Measurements from ENCODE around the gene PDE3A. TPM values are rescaled to one million over a fixed set of nuclear protein-coding genes. Genes with fewer than 3 reads are reported as not detected.

The PDE3A gene
- total RNA-seq, 1 experiment from 2014 or later = 0.36 TPM

GRCh38 chr12:20364501-20364900 lies 3.8 kb upstream of the PDE3A start:
- TF ChIP-seq CTCF (IDR thresholded peaks at IDR 0.05; ENCODE audit: insufficient read depth in 1 of 2, low read depth in 1 of 2, low read length in 1 of 2, severe bottlenecking in 1 of 2, unreplicated experiment in 1 of 2) = no peak
- Mint-ChIP-seq H3K4me1 (ENCODE audit: low read depth, unreplicated experiment) (peaks cover 13% of the 10 kb centered on the region), H3K36me3 (ENCODE audit: insufficient read depth, unreplicated experiment) (no peaks in the 10 kb centered on the region), H3K9me3 (ENCODE audit: unreplicated experiment) (no peaks in the 10 kb centered on the region), H3K27ac (ENCODE audit: unreplicated experiment) (no peak overlapping the region), H3K27me3 (ENCODE audit: insufficient read depth, unreplicated experiment) (peaks cover 27% of the 10 kb centered on the region), H3K4me3 (ENCODE audit: unreplicated experiment) (no peak overlapping the region)
- Histone ChIP-seq H3K36me3 (ENCODE audit: control insufficient read depth, insufficient read depth, low read length) (no peaks in the 10 kb centered on the region), H3K4me1 (0 out of 2 replicates have a peak, but pooled peaks cover under 1% of the 10 kb centered on the region), H3K27me3 (replicated peaks; ENCODE audit: control insufficient read depth, insufficient read depth, low read length) (no peaks in the 10 kb centered on the region), H3K4me3 (ENCODE audit: low read depth, low read length) (no peak overlapping the region), H3K9me3 (no peaks in the 10 kb centered on the region)
- ChIA-PET POLR2A (no interaction called here), CTCF (no interaction called here)
- BruUV-seq (replicated peaks) = no TSS peak
- DNase-seq = no peak
- intact Hi-C loops (cut with micrococcal nuclease; ENCODE audit: unreplicated experiment) = no loop called here

DNA sequence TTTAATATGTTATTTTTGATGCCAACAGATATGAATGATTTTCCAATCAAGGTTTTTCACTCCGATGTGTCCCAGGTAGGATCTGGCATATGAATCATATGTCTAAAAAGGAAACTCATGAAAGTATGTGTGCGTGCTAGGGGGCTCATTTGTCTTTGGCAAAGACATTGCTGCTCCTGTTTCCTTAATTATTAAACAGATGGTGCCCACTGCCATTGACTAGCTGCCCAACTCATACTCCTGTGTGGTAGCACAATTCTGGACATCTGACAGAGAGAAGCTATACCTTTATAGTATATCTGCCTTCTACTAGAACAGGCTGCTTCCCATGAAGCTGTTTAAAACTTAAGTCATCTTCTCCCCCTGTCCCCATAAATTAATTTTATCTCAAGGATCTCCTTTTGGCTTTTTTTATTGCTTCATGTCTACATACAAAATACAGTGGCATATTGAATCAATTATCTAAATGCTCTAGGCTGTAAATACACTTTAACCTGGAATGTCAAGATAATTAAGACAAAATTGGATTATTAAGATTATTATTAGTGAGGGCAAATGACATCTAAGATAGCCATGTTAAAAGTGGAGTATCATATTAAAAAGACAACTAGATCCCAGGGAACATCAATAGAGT lies 1.4 kb upstream of the PDE3A start:
- H3K4me1 Mint-ChIP-seq (ENCODE audit: low read depth, unreplicated experiment) = peaks cover 13% of the 10 kb centered on the region
- no peaks in the 10 kb centered on the region for H3K9me3 Mint-ChIP-seq (ENCODE audit: unreplicated experiment)
- 0 out of 2 replicates have a peak, but pooled peaks cover 5% of the 10 kb centered on the region for H3K4me1 ChIP-seq
- no peak overlapping the region for H3K27ac Mint-ChIP-seq (ENCODE audit: unreplicated experiment)
- peaks cover 4% of the 10 kb centered on the region for H3K27me3 ChIP-seq (replicated peaks; ENCODE audit: control insufficient read depth, insufficient read depth, low read length)
- no peaks in the 10 kb centered on the region for H3K36me3 ChIP-seq (ENCODE audit: control insufficient read depth, insufficient read depth, low read length)
- intact Hi-C loops (cut with micrococcal nuclease; ENCODE audit: unreplicated experiment) = no loop called here
- no peaks in the 10 kb centered on the region for H3K9me3 ChIP-seq
- CTCF ChIA-PET = no interaction called here
- H3K4me3 ChIP-seq (ENCODE audit: low read depth, low read length) = no peak overlapping the region
- peaks cover 36% of the 10 kb centered on the region for H3K27me3 Mint-ChIP-seq (ENCODE audit: insufficient read depth, unreplicated experiment)
- no peak overlapping the region for H3K4me3 Mint-ChIP-seq (ENCODE audit: unreplicated experiment)
- no TSS peak for BruUV-seq (replicated peaks)
- no peak for DNase-seq
- POLR2A ChIA-PET = no interaction called here
- H3K36me3 Mint-ChIP-seq (ENCODE audit: insufficient read depth, unreplicated experiment) = no peaks in the 10 kb centered on the region
- TF ChIP-seq CTCF (IDR thresholded peaks at IDR 0.05; ENCODE audit: insufficient read depth in 1 of 2, low read depth in 1 of 2, low read length in 1 of 2, severe bottlenecking in 1 of 2, unreplicated experiment in 1 of 2) = no peak

DNA sequence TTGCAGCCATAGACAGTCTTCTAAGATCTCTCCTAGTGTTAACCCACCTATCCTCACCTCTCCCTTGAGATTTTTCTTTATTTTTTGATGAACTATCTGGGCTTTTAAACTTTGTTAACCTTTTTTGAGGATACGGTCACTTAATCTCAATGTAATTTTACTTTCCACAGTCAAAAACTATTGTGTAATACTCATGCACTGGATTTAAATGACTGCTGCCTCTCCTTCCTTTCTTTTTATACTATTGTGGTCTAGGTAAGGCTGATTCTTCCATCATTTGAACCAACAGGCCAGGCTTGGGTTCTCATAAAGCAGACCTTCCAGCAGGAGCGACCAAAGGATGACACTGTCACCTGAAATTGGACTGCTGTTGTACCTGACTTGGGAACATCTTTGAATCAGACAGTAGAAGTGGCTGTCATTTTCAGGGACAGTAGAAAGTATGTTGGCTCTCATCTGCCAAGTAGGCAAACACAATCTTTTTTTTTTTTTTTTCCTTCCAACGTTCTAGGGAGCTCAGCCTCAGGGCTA lies 689 bp upstream of the PDE3A start:
- Histone ChIP-seq H3K4me1 (peaks cover 5% of the 10 kb centered on the region; the same call in 1 of the 2 replicates), H3K9me3 (no peaks in the 10 kb centered on the region), H3K36me3 (ENCODE audit: control insufficient read depth, insufficient read depth, low read length) (no peaks in the 10 kb centered on the region), H3K27me3 (replicated peaks; ENCODE audit: control insufficient read depth, insufficient read depth, low read length) (peaks cover 4% of the 10 kb centered on the region), H3K4me3 (ENCODE audit: low read depth, low read length) (no peak overlapping the region)
- Mint-ChIP-seq H3K4me3 (ENCODE audit: unreplicated experiment) (peak overlapping the region; percentile 84), H3K36me3 (ENCODE audit: insufficient read depth, unreplicated experiment) (no peaks in the 10 kb centered on the region), H3K4me1 (ENCODE audit: low read depth, unreplicated experiment) (peaks cover 13% of the 10 kb centered on the region), H3K27ac (ENCODE audit: unreplicated experiment) (no peak overlapping the region), H3K27me3 (ENCODE audit: insufficient read depth, unreplicated experiment) (peaks cover 36% of the 10 kb centered on the region), H3K9me3 (ENCODE audit: unreplicated experiment) (no peaks in the 10 kb centered on the region)
- TF ChIP-seq CTCF (IDR thresholded peaks at IDR 0.05; ENCODE audit: insufficient read depth in 1 of 2, low read depth in 1 of 2, low read length in 1 of 2, severe bottlenecking in 1 of 2, unreplicated experiment in 1 of 2) = no peak
- BruUV-seq (replicated peaks) = no TSS peak
- intact Hi-C loops (cut with micrococcal nuclease; ENCODE audit: unreplicated experiment) = no loop called here
- POLR2A ChIA-PET = no interaction called here
- CTCF ChIA-PET = interaction anchor here (0.7 kb wide), 3 partner anchors 176 to 447 kb away, joined by 3 to 4 read pairs (median 3); no protein-coding TSS in a partner anchor
- no peak for DNase-seq
